ENCODE results near the gene CNNM1.

CNNM1 gene
- total RNA-seq = 0 to 0.58 (median 0.35) reads per million in 3 donors

- Histone ChIP-seq H3K4me3 (ENCODE audit: insufficient read depth, low read depth, low read length, poor library complexity, severe bottlenecking) (peak within 1 kb of the TSS; percentile 40), H3K4me1 (ENCODE audit: control insufficient read depth, insufficient read depth, low read length, poor library complexity, severe bottlenecking) (no peaks in the 10 kb centered on the region), H3K36me3 (ENCODE audit: control insufficient read depth, insufficient read depth, low read length) (no peaks in the 10 kb centered on the region), H3K27ac (ENCODE audit: insufficient read depth, low read length, poor library complexity, severe bottlenecking) (no peak within 1 kb of the TSS), H3K9me3 (ENCODE audit: control insufficient read depth, low read length) (no peaks in the 10 kb centered on the region), H3K27me3 (replicated peaks; ENCODE audit: control insufficient read depth, insufficient read depth, low read length, poor library complexity, severe bottlenecking) (peaks cover 4% of the 10 kb centered on the region)
- no peak for DNase-seq
Observed at GRCh38 chr10:99329304-99329553, at the start of gene CNNM1. Gene CNNM1 (plus strand): TSS chr10:99329356. CDS start chr10:99329388, 32 bp downstream.

- Histone ChIP-seq H3K4me3 (ENCODE audit: insufficient read depth, low read depth, low read length, poor library complexity, severe bottlenecking) (no peak overlapping the region), H3K27me3 (replicated peaks; ENCODE audit: control insufficient read depth, insufficient read depth, low read length, poor library complexity, severe bottlenecking) (no peaks in the 10 kb centered on the region), H3K36me3 (ENCODE audit: control insufficient read depth, insufficient read depth, low read length) (no peaks in the 10 kb centered on the region), H3K27ac (ENCODE audit: insufficient read depth, low read length, poor library complexity, severe bottlenecking) (no peak overlapping the region), H3K4me1 (ENCODE audit: control insufficient read depth, insufficient read depth, low read length, poor library complexity, severe bottlenecking) (no peaks in the 10 kb centered on the region), H3K9me3 (ENCODE audit: control insufficient read depth, low read length) (no peaks in the 10 kb centered on the region)
- no peak for DNase-seq
Observed at GRCh38 chr10:99279626-99280111, 49.5 kb upstream of the CNNM1 start.

- DNase-seq = no peak
Observed at GRCh38 chr10:99280472-99280871, 48.7 kb upstream of the CNNM1 start.

GRCh38 chr10:99285881-99286280 lies 43.3 kb upstream of the CNNM1 start:
- Histone ChIP-seq H3K4me3 (ENCODE audit: insufficient read depth, low read depth, low read length, poor library complexity, severe bottlenecking) (no peak overlapping the region), H3K36me3 (ENCODE audit: control insufficient read depth, insufficient read depth, low read length) (no peaks in the 10 kb centered on the region), H3K27me3 (replicated peaks; ENCODE audit: control insufficient read depth, insufficient read depth, low read length, poor library complexity, severe bottlenecking) (no peaks in the 10 kb centered on the region), H3K9me3 (ENCODE audit: control insufficient read depth, low read length) (no peaks in the 10 kb centered on the region), H3K4me1 (ENCODE audit: control insufficient read depth, insufficient read depth, low read length, poor library complexity, severe bottlenecking) (no peaks in the 10 kb centered on the region), H3K27ac (ENCODE audit: insufficient read depth, low read length, poor library complexity, severe bottlenecking) (no peak overlapping the region)
- no peak for DNase-seq

More at GRCh38 chr10:99280472-99280871, 48.7 kb upstream of the CNNM1 start:
- H3K27ac ChIP-seq (ENCODE audit: insufficient read depth, low read length, poor library complexity, severe bottlenecking) = no peak overlapping the region
- H3K4me1 ChIP-seq (ENCODE audit: control insufficient read depth, insufficient read depth, low read length, poor library complexity, severe bottlenecking) = no peaks in the 10 kb centered on the region
- H3K36me3 ChIP-seq (ENCODE audit: control insufficient read depth, insufficient read depth, low read length) = no peaks in the 10 kb centered on the region
- H3K4me3 ChIP-seq (ENCODE audit: insufficient read depth, low read depth, low read length, poor library complexity, severe bottlenecking) = no peak overlapping the region
- H3K27me3 ChIP-seq (replicated peaks; ENCODE audit: control insufficient read depth, insufficient read depth, low read length, poor library complexity, severe bottlenecking) = no peaks in the 10 kb centered on the region
- no peaks in the 10 kb centered on the region for H3K9me3 ChIP-seq (ENCODE audit: control insufficient read depth, low read length)

- Histone ChIP-seq H3K4me1 (ENCODE audit: control insufficient read depth, insufficient read depth, low read length, poor library complexity, severe bottlenecking) (no peaks in the 10 kb centered on the region), H3K27me3 (replicated peaks; ENCODE audit: control insufficient read depth, insufficient read depth, low read length, poor library complexity, severe bottlenecking) (no peaks in the 10 kb centered on the region), H3K4me3 (ENCODE audit: insufficient read depth, low read depth, low read length, poor library complexity, severe bottlenecking) (no peak overlapping the region), H3K27ac (ENCODE audit: insufficient read depth, low read length, poor library complexity, severe bottlenecking) (no peak overlapping the region), H3K9me3 (ENCODE audit: control insufficient read depth, low read length) (no peaks in the 10 kb centered on the region), H3K36me3 (ENCODE audit: control insufficient read depth, insufficient read depth, low read length) (no peaks in the 10 kb centered on the region)
- DNase-seq = no peak
Observed at GRCh38 chr10:99290306-99290705, 38.9 kb upstream of the CNNM1 start.

GRCh38 chr10:99292159-99292558 lies 37.0 kb upstream of the CNNM1 start:
- Histone ChIP-seq H3K36me3 (ENCODE audit: control insufficient read depth, insufficient read depth, low read length) (no peaks in the 10 kb centered on the region), H3K27ac (ENCODE audit: insufficient read depth, low read length, poor library complexity, severe bottlenecking) (no peak overlapping the region), H3K9me3 (ENCODE audit: control insufficient read depth, low read length) (no peaks in the 10 kb centered on the region), H3K4me3 (ENCODE audit: insufficient read depth, low read depth, low read length, poor library complexity, severe bottlenecking) (no peak overlapping the region), H3K4me1 (ENCODE audit: control insufficient read depth, insufficient read depth, low read length, poor library complexity, severe bottlenecking) (no peaks in the 10 kb centered on the region), H3K27me3 (replicated peaks; ENCODE audit: control insufficient read depth, insufficient read depth, low read length, poor library complexity, severe bottlenecking) (no peaks in the 10 kb centered on the region)
- no peak for DNase-seq

- no peak for DNase-seq
- H3K36me3 ChIP-seq (ENCODE audit: control insufficient read depth, insufficient read depth, low read length) = no peaks in the 10 kb centered on the region
- no peak overlapping the region for H3K4me3 ChIP-seq (ENCODE audit: insufficient read depth, low read depth, low read length, poor library complexity, severe bottlenecking)
- no peaks in the 10 kb centered on the region for H3K9me3 ChIP-seq (ENCODE audit: control insufficient read depth, low read length)
- no peaks in the 10 kb centered on the region for H3K27me3 ChIP-seq (replicated peaks; ENCODE audit: control insufficient read depth, insufficient read depth, low read length, poor library complexity, severe bottlenecking)
- H3K4me1 ChIP-seq (ENCODE audit: control insufficient read depth, insufficient read depth, low read length, poor library complexity, severe bottlenecking) = no peaks in the 10 kb centered on the region
- H3K27ac ChIP-seq (ENCODE audit: insufficient read depth, low read length, poor library complexity, severe bottlenecking) = no peak overlapping the region
Observed at GRCh38 chr10:99296605-99297004, 32.6 kb upstream of the CNNM1 start.

- H3K27me3 ChIP-seq (replicated peaks; ENCODE audit: control insufficient read depth, insufficient read depth, low read length, poor library complexity, severe bottlenecking) = no peaks in the 10 kb centered on the region
- DNase-seq = no peak
- no peaks in the 10 kb centered on the region for H3K36me3 ChIP-seq (ENCODE audit: control insufficient read depth, insufficient read depth, low read length)
- H3K4me1 ChIP-seq (ENCODE audit: control insufficient read depth, insufficient read depth, low read length, poor library complexity, severe bottlenecking) = no peaks in the 10 kb centered on the region
- H3K27ac ChIP-seq (ENCODE audit: insufficient read depth, low read length, poor library complexity, severe bottlenecking) = no peak overlapping the region
- no peaks in the 10 kb centered on the region for H3K9me3 ChIP-seq (ENCODE audit: control insufficient read depth, low read length)
- H3K4me3 ChIP-seq (ENCODE audit: insufficient read depth, low read depth, low read length, poor library complexity, severe bottlenecking) = no peak overlapping the region
Observed at GRCh38 chr10:99297033-99297432, 32.1 kb upstream of the CNNM1 start.

- no peak for DNase-seq
- no peaks in the 10 kb centered on the region for H3K27me3 ChIP-seq (replicated peaks; ENCODE audit: control insufficient read depth, insufficient read depth, low read length, poor library complexity, severe bottlenecking)
- no peaks in the 10 kb centered on the region for H3K4me1 ChIP-seq (ENCODE audit: control insufficient read depth, insufficient read depth, low read length, poor library complexity, severe bottlenecking)
Observed at GRCh38 chr10:99303899-99304861, 25.0 kb upstream of the CNNM1 start.

GRCh38 chr10:99304862-99305229 lies 24.3 kb upstream of the CNNM1 start:
- Histone ChIP-seq H3K4me1 (ENCODE audit: control insufficient read depth, insufficient read depth, low read length, poor library complexity, severe bottlenecking) (no peaks in the 10 kb centered on the region), H3K36me3 (ENCODE audit: control insufficient read depth, insufficient read depth, low read length) (no peaks in the 10 kb centered on the region), H3K9me3 (ENCODE audit: control insufficient read depth, low read length) (no peaks in the 10 kb centered on the region), H3K4me3 (ENCODE audit: insufficient read depth, low read depth, low read length, poor library complexity, severe bottlenecking) (no peak overlapping the region), H3K27ac (ENCODE audit: insufficient read depth, low read length, poor library complexity, severe bottlenecking) (no peak overlapping the region), H3K27me3 (replicated peaks; ENCODE audit: control insufficient read depth, insufficient read depth, low read length, poor library complexity, severe bottlenecking) (no peaks in the 10 kb centered on the region)
- DNase-seq = no peak

More at GRCh38 chr10:99303899-99304861, 25.0 kb upstream of the CNNM1 start:
- Histone ChIP-seq H3K4me3 (ENCODE audit: insufficient read depth, low read depth, low read length, poor library complexity, severe bottlenecking) (no peak overlapping the region), H3K36me3 (ENCODE audit: control insufficient read depth, insufficient read depth, low read length) (no peaks in the 10 kb centered on the region), H3K9me3 (ENCODE audit: control insufficient read depth, low read length) (no peaks in the 10 kb centered on the region), H3K27ac (ENCODE audit: insufficient read depth, low read length, poor library complexity, severe bottlenecking) (no peak overlapping the region)
